8988T (cell line): ENCODE data around the gene SPTBN4.
A peak's percentile ranks its signal among the peaks of the same experiment; 100 is the strongest.

Experiments
- DNase-seq: peaks from one replicate; pipeline ENCODE4 v3.0.0; 2011

Gene SPTBN4

GRCh38 chr19:40567750-40568494, 101.1 kb downstream of the SPTBN4 start:
- no peak for DNase-seq

- DNase-seq = peak; percentile 98
Observed at GRCh38 chr19:40570313-40571004, 103.7 kb downstream of the SPTBN4 start.

- no peak for DNase-seq
Observed at GRCh38 chr19:40571005-40571318, 104.2 kb downstream of the SPTBN4 start.

- DNase-seq = no peak
Observed at GRCh38 chr19:40571831-40572495, 105.2 kb downstream of the SPTBN4 start.

GRCh38 chr19:40575326-40575725, 108.5 kb downstream of the SPTBN4 start:
- no peak for DNase-seq

- DNase-seq = no peak
Observed at GRCh38 chr19:40576151-40576584, 109.4 kb downstream of the SPTBN4 start.

GRCh38 chr19:40576585-40577451, 110.0 kb downstream of the SPTBN4 start, which contains the start of gene SHKBP1:
SHKBP1 (plus strand) TSS chr19:40576873; CDS start chr19:40576900, 27 bp downstream.
- peak; percentile 90 for DNase-seq

GRCh38 chr19:40578442-40578908, 111.7 kb downstream of the SPTBN4 start:
- DNase-seq = no peak

- DNase-seq = no peak
Observed at GRCh38 chr19:40580619-40581018, 113.8 kb downstream of the SPTBN4 start.

- DNase-seq = no peak
Observed at GRCh38 chr19:40581531-40581930, 114.7 kb downstream of the SPTBN4 start.

GRCh38 chr19:40582467-40582866, 115.7 kb downstream of the SPTBN4 start:
- DNase-seq = no peak

- no peak for DNase-seq
Observed at GRCh38 chr19:40583283-40583682, 116.5 kb downstream of the SPTBN4 start.

- DNase-seq = no peak
Observed at GRCh38 chr19:40584007-40584406, 117.2 kb downstream of the SPTBN4 start.

- DNase-seq = no peak
Observed at GRCh38 chr19:40585241-40585981, 118.6 kb downstream of the SPTBN4 start.

GRCh38 chr19:40585982-40586422, 119.2 kb downstream of the SPTBN4 start:
- DNase-seq = no peak

GRCh38 chr19:40586611-40587010, 119.8 kb downstream of the SPTBN4 start:
- no peak for DNase-seq

GRCh38 chr19:40588110-40588854, 121.5 kb downstream of the SPTBN4 start:
- DNase-seq = no peak

- DNase-seq = no peak
Observed at GRCh38 chr19:40588926-40589569, 122.2 kb downstream of the SPTBN4 start.

- no peak for DNase-seq
Observed at GRCh38 chr19:40589591-40590429, 123.0 kb downstream of the SPTBN4 start.
